Spleen (tissue), 11 donors: Measurements from ENCODE around the gene MYO16. TPM values are rescaled to one million over a fixed set of nuclear protein-coding genes. Genes with fewer than 3 reads are reported as not detected.

Experiments used
- DNase-seq: peaks from one replicate; pipeline ENCODE4 v3.0.0-alpha.2; 2020
- H3K27ac ChIP-seq, 8 donors: fragments of 200-600 bp; sonication (generic) in 7 of 8; 1 replicate in 4 of 8; 2 replicates in 4 of 8; pipeline versions ENCODE4 v1.5.0 to v1.8.0; 2016 to 2021; ENCODE audit warnings: inconsistent platforms in 4 of 8, mild to moderate bottlenecking in 4 of 8, moderate library complexity in 1 of 8
- H3K27me3 ChIP-seq, 7 donors: fragments of 200-600 bp; sonication (generic) in 6 of 7; replicated peaks in 1 of 7; 1 replicate in 4 of 7; 2 replicates in 3 of 7; pipeline versions ENCODE4 v1.5.0 to v1.8.0; 2016 to 2021; ENCODE audit warnings: inconsistent platforms in 3 of 7, mild to moderate bottlenecking in 1 of 7
- H3K36me3 ChIP-seq, 6 donors: fragments of 200-600 bp; sonication (generic) in 5 of 6; 1 replicate in 4 of 6; 2 replicates in 2 of 6; pipeline versions ENCODE4 v1.5.0 to v1.8.0; 2016 to 2021; ENCODE audit warnings: inconsistent platforms in 2 of 6
- H3K4me1 ChIP-seq, 6 donors: fragments of 200-600 bp; sonication (generic) in 5 of 6; 1 replicate in 3 of 6; 2 replicates in 3 of 6; pipeline versions ENCODE4 v1.5.0 to v1.8.0; 2016 to 2021; ENCODE audit warnings: inconsistent platforms in 3 of 6
- H3K4me3 ChIP-seq, 8 donors: fragments of 200-600 bp; sonication (generic) in 7 of 8; 1 replicate in 4 of 8; 2 replicates in 4 of 8; pipeline versions ENCODE4 v1.5.0 to v1.8.0; 2016 to 2021; ENCODE audit warnings: inconsistent platforms in 4 of 8, mild to moderate bottlenecking in 4 of 8, moderate library complexity in 2 of 8
- H3K9me3 ChIP-seq, 8 donors: fragments of 200-600 bp; sonication (generic) in 7 of 8; 1 replicate in 4 of 8; 2 replicates in 4 of 8; pipeline versions ENCODE4 v1.5.0 to v1.8.0; 2016 to 2021; ENCODE audit warnings: inconsistent platforms in 4 of 8
- POLR2A ChIP-seq, 3 donors: fragments of 450-650 bp; IDR thresholded peaks; one replicate each; pipeline ENCODE4 v1.5.1; 2017; ENCODE audit warnings: antibody characterized with exemption in 3 of 3, mild to moderate bottlenecking in 1 of 3
- POLR2AphosphoS5 ChIP-seq, 3 donors: sonication (generic); formaldehyde crosslinking; IDR thresholded peaks; one replicate each; pipeline ENCODE4 v1.5.1; 2017; ENCODE audit warnings: antibody characterized with exemption in 3 of 3
- WGBS, 5 donors: extraction: QIAGEN DNeasy Blood & Tissue Kit in 3 of 5; methylation state at CpG; one replicate each; pipeline versions ENCODE4 v1.1.5 to v1.1.7; 2013 to 2018; 5-methylcytosine and 5-hydroxymethylcytosine counted together
- intact Hi-C: fragments of 100-400 bp; cut with DNase I; formaldehyde crosslinking; loops from one replicate; pipeline ENCODE4 v1.15.0; 2023; ENCODE audit warnings: low total_unique reads
- polyA plus RNA-seq, 3 donors: library from polyadenylated mRNA; stranded (reverse); fragments of 200-250 nt; gene quantifications; one replicate each; pipeline ENCODE4 v1.2.1, GENCODE V29; 2013
- total RNA-seq, 7 donors: library from RNA; depleted of rRNA in 3 of 7; stranded (reverse); fragments of >200 nt in 3 of 7; fragmentation: NEBNext Ultra II Directional in 4 of 7; extraction: Animal tissue kit (Norgen Biotek cat#: 25700) in 4 of 7; gene quantifications; one replicate each; pipeline versions ENCODE4 v1.1.0 to v1.2.1, GENCODE V29; 2016 to 2021
- TF ChIP-seq, protein P1 (sequence below), 11 experiments: fragments of 200-600 bp in 7 of 11; fragments of 450-650 bp in 4 of 11; sonication (generic) in 4 of 11; IDR thresholded peaks in 8 of 11; conservative IDR thresholded peaks in 3 of 11; 1 replicate in 7 of 11; 2 replicates in 4 of 11; pipeline versions ENCODE4 v1.4.0 to v1.8.0; 2016 to 2021; ENCODE audit warnings: antibody characterized with exemption in 11 of 11, inconsistent platforms in 4 of 11, mild to moderate bottlenecking in 1 of 11
- donor health status: healthy with polysubstance abuse.
- donor health status: DM: no; HTN: no; CAD: no; lungs with moderate emphysema.
- donor health status: DM: no; HTN: no; CAD: no.
- donor health status: Bipolar disorder and iron deficiency.
- donor health status: healthy.
- donor health status: DM: no; HTN: no; CAD: no.
- donor health status: DM: yes; HTN: yes; CAD: no.

The MYO16 gene
- total and polyA plus RNA-seq, 10 donors: 0.03 to 0.51 (median 0.26) TPM; not detected in 1

DNA sequence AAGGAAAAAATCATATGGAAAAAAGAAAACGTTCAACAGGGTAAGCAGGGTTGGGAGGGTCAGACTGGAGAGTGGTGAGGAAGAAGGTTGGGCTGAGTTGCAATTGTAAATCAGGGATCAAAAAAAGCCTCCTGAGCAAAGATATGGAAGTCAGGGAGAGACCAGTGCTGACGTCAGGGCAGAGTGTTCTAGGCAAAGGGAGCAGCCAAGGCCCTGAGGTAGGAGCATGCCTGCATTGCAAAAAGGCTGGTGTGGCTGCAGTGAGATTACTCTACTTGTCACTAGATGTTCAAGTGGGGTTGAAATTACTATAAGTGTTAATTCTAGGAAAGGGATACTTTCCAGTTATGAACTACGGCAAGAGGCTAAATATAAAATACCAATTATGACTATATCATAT is 562.0 kb downstream of the MYO16 start:
- Histone ChIP-seq H3K27me3 (no peaks in the 10 kb centered on the region), H3K27ac (no peak overlapping the region), H3K4me1 (no peaks in the 10 kb centered on the region), H3K36me3 (no peaks in the 10 kb centered on the region), H3K9me3 (no peaks in the 10 kb centered on the region), H3K4me3 (no peak overlapping the region)
- intact Hi-C loops: no loop called here
- no peak for DNase-seq
- TF ChIP-seq POLR2AphosphoS5 (IDR thresholded peaks at IDR 0.05): no peak
- no peak for TF ChIP-seq POLR2A (IDR thresholded peaks at IDR 0.05)
- TF ChIP-seq, protein P1, sequence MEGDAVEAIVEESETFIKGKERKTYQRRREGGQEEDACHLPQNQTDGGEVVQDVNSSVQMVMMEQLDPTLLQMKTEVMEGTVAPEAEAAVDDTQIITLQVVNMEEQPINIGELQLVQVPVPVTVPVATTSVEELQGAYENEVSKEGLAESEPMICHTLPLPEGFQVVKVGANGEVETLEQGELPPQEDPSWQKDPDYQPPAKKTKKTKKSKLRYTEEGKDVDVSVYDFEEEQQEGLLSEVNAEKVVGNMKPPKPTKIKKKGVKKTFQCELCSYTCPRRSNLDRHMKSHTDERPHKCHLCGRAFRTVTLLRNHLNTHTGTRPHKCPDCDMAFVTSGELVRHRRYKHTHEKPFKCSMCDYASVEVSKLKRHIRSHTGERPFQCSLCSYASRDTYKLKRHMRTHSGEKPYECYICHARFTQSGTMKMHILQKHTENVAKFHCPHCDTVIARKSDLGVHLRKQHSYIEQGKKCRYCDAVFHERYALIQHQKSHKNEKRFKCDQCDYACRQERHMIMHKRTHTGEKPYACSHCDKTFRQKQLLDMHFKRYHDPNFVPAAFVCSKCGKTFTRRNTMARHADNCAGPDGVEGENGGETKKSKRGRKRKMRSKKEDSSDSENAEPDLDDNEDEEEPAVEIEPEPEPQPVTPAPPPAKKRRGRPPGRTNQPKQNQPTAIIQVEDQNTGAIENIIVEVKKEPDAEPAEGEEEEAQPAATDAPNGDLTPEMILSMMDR (IDR thresholded peaks at IDR 0.05 in 8 of 11, conservative IDR thresholded peaks at IDR 0.05 in 3 of 11): no peak
- 50 to 80% (median 67%) methylated on average over 3 of the region's 3 CpGs for WGBS, 5 donors

DNA sequence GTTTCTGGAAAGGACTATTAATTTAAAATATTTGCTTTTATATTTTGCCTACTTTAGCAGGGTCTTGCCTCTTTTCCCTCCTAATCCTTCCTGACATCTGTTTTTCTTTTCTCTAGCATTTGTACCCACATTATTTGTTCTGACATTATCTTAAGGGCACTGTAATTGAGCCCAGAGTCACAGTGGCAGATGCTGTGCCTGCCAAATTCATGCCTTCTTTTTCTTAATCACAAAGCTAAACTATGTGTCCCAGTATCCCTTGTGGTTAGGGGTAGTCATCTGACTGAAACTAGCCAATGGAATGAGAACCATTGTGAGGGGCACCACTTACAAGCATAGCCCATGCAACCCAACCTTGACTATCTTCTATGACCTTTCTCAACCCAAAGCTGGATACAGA is 562.9 kb downstream of the MYO16 start:
- no peak for DNase-seq
- TF ChIP-seq POLR2AphosphoS5 (IDR thresholded peaks at IDR 0.05): no peak
- TF ChIP-seq, protein P1 (IDR thresholded peaks at IDR 0.05 in 8 of 11, conservative IDR thresholded peaks at IDR 0.05 in 3 of 11): no peak
- no peak for TF ChIP-seq POLR2A (IDR thresholded peaks at IDR 0.05)
- Histone ChIP-seq H3K9me3 (no peaks in the 10 kb centered on the region), H3K4me3 (no peak overlapping the region), H3K27ac (no peak overlapping the region), H3K4me1 (no peaks in the 10 kb centered on the region), H3K27me3 (no peaks in the 10 kb centered on the region), H3K36me3 (no peaks in the 10 kb centered on the region)
- intact Hi-C loops: no loop called here

DNA sequence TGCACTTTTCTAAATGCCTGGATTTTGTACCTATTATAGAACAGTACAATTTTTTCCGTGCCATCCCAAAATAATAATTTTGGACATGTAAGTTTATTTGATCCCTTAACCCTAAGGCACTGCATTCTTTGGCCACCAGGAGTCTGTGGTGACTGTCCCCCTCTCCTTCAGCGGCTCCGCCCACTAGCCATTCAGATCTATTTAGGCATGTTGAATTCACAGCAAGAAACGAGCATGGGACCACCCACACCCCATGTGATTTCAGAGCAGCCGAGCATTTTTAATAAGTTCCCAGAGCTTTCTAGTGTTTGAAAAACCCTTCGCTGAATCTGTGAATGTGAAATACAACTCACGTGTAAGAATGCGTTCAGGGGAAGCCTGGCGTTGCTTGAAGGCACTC is 567.5 kb downstream of the MYO16 start:
- no peak for DNase-seq
- H3K27ac ChIP-seq: no peak overlapping the region
- 78 to 86% (median 84%) methylated on average over 9 of the region's 9 CpGs for WGBS, 5 donors

DNA sequence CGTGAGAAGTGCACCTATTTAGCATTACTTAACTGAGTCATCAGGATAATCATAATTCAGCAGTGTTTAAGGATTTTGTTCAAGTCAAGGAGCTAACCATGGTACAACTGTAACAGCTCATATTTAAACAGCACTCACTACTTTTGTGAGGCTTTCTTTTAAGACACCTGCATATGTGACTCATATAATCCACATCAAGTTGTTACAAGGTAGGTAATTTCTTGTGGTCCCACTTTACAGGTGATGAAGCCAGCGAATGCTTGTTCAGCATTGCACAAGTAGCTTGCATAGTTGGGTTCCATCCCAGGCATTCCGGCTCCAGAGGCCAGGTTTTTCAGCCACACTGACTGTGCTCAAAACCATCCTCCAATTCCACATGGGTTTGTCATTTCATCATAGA is 569.2 kb downstream of the MYO16 start:
- Histone ChIP-seq H3K36me3 (no peaks in the 10 kb centered on the region), H3K27me3 (no peaks in the 10 kb centered on the region), H3K4me1 (no peaks in the 10 kb centered on the region), H3K9me3 (no peaks in the 10 kb centered on the region), H3K27ac (no peak overlapping the region), H3K4me3 (no peak overlapping the region)
- intact Hi-C loops: loop anchor here (5.0 kb wide), 1 partner anchor 334 kb away; no protein-coding TSS in a partner anchor
- 72 to 92% (median 80%) methylated on average over 3 of the region's 3 CpGs for WGBS, 5 donors
- TF ChIP-seq, protein P1 (IDR thresholded peaks at IDR 0.05 in 8 of 11, conservative IDR thresholded peaks at IDR 0.05 in 3 of 11): no peak
- TF ChIP-seq POLR2AphosphoS5 (IDR thresholded peaks at IDR 0.05) (no peak), POLR2A (IDR thresholded peaks at IDR 0.05) (no peak)
- no peak for DNase-seq

More for the DNA sequence above, 567.5 kb downstream of the MYO16 start:
- H3K9me3 ChIP-seq: no peaks in the 10 kb centered on the region
- H3K4me3 ChIP-seq: no peak overlapping the region
- intact Hi-C loops: loop anchor here (5.0 kb wide), 1 partner anchor 335 kb away; no protein-coding TSS in a partner anchor
- no peaks in the 10 kb centered on the region for H3K4me1 ChIP-seq
- no peaks in the 10 kb centered on the region for H3K36me3 ChIP-seq
- H3K27me3 ChIP-seq: no peaks in the 10 kb centered on the region
- TF ChIP-seq POLR2AphosphoS5 (IDR thresholded peaks at IDR 0.05): no peak
- no peak for TF ChIP-seq POLR2A (IDR thresholded peaks at IDR 0.05)
- TF ChIP-seq, protein P1 (IDR thresholded peaks at IDR 0.05 in 8 of 11, conservative IDR thresholded peaks at IDR 0.05 in 3 of 11): no peak
